Measurements from ENCODE around the gene NLGN4X.
A peak's percentile ranks its signal among the peaks of the same experiment; 100 is the strongest.
"Not testable (repeated sequence)": the region's sequence is repeated elsewhere in the genome, so short reads cannot be mapped to it uniquely, and the experiment has no call there.

The NLGN4X gene

GRCh38 chrX:6004529-6004928 lies 224.1 kb downstream of the NLGN4X start:
- peak; percentile 1 for DNase-seq

DNA sequence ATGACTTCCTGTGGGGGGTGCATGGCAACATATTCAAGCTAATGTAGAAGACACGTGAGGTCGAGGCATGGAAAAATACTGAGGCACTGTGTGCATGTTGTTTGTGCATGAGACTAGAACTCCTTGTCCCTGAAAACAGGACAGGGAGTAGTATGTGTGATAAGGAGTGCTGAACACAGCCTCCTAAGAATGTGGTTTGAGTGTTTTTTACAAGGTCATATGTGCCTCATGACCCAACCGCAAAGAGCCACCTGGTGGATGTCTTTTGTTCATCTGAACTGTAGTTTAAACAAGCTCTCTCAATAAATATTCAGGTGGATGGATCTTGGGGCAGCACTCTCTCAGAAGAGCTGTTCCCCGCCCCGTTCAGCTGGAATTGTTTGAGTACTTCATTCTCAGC lies 226.6 kb downstream of the NLGN4X start:
- no peak for DNase-seq

GRCh38 chrX:5998901-5999300 lies 229.8 kb downstream of the NLGN4X start:
- no peak for DNase-seq

GRCh38 chrX:5998456-5998855 lies 230.2 kb downstream of the NLGN4X start:
- no peak for DNase-seq

DNA sequence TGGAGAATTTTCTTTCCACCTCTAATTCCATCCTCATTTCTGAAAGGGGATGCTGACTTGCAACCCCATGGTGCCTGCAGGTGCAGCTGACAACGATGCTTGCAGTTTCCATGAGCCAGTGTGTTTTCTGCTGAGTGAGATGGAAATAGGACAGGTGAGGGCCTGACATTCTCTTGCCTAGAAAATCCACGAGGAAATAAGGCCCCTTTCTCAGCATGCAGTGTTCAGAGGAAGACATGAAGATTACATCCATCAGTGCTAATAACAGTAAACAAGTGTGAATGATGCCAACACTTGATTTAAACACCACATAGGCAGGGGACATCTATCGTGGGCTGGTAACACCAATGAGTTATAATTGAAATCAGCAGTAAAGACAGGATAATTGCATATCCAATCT lies 237.3 kb downstream of the NLGN4X start:
- no peak for DNase-seq

- DNase-seq: no peak
Measured at GRCh38 chrX:5979338-5979737, 249.3 kb downstream of the NLGN4X start.

GRCh38 chrX:5976332-5976731 lies 252.3 kb downstream of the NLGN4X start:
- DNase-seq: no peak

GRCh38 chrX:5971300-5971699 lies 257.4 kb downstream of the NLGN4X start:
- DNase-seq: no peak

DNA sequence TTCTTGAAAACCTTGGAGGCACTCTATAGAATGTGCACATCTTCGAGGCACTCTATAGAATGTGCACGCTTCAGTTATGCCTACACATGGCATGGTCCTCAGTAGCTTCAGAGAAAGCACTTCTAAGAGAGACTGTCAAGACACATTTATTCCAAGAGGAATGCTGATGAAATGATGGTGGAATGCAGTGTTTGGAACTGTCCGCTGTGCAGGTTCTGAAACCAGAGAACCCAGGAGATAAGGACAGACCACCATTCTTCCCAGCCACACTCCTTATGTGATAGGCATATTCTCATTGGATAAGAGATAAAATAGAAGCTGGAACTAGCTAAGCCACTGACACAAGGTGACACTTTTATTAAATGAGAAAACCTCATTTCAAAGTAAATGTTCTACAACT lies 263.3 kb downstream of the NLGN4X start:
- DNase-seq: no peak

- no peak for DNase-seq
Measured at GRCh38 chrX:5959286-5959685, 269.4 kb downstream of the NLGN4X start.

DNA sequence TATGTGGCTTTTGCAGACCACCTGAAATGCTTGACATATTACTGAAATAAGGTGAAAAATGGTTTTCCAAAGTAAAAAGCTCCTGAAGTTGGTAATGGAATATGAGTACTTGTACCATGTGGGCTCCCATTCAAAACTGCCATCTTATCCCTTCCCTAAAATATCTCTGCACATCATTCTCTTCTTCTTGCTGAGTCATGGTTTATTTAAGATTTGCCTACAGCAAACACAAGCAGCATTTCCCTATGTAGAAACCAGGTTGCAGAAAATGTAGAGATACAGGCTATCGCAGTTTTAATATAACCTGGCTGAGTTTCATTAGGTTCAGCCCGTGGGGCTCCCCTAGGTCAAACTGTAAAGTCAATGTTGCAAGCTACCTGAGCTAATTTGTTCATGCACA lies 270.1 kb downstream of the NLGN4X start:
- no peak for DNase-seq

GRCh38 chrX:5957506-5957905 lies 271.2 kb downstream of the NLGN4X start:
- DNase-seq: peak; percentile 1

DNA sequence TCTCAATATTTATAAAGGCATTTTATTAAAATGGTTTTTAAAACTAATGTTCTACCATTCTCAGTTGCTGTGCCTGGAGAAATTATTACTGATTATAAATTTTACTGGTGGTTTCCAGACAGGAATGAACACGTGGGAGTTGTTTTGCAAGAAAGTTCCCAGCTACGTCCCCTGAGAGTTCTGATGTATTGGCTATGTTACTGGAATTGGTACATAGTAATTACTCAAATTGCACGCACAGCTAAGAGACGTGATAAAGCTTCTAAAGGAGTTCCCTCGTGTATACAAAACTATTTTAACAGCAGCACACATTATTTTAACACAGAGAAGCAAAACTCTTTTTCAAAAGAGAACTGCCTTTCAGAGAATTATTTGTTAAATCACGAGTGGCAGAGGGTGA lies 292.2 kb downstream of the NLGN4X start:
- no peak for DNase-seq

- no peak for DNase-seq
Measured at GRCh38 chrX:5928224-5928623, 300.4 kb downstream of the NLGN4X start.

- DNase-seq: no peak
Measured at GRCh38 chrX:5916945-5917344, 311.7 kb downstream of the NLGN4X start.

DNA sequence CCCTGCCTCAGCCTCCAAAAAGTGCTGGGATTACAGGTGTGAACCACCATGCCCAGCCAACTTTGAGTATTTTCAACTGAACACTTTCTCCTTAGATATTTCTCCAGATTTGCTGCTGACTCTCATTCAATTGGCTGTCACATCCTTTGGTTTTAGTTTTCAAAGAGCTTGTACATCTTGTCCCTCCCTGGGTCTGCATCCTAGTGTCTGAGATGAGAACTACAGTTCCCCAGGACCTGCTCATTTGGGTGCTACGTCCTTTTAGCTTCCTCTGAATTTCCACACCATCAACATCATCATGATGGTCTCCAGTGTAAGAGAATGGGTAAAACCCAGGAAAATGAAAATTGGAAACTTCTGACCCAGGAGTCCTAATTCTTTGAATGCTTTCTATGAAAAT lies 312.9 kb downstream of the NLGN4X start:
- no peak for DNase-seq

DNA sequence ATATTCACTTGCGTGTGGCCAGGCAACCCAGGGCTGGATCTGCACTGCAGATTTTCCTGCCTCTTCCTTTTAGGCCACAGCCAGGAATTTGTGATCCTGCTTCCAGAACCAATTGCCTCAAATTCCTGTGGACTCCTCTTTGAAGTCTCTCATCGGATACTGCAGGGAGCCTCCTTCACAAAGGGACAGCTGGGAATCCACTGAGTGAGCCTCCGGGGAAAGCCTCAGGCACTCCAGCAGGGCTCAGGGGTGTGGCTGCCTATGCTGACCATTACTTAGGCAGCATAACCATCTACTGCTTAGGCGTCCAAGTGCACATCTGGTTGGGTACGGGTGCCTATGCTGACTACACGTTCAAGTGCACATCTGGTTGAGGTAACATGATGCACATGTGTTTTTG lies 321.5 kb downstream of the NLGN4X start:
- DNase-seq: no peak

GRCh38 chrX:5903586-5904190 lies 325.0 kb downstream of the NLGN4X start:
- DNase-seq: not testable (repeated sequence)

GRCh38 chrX:5898463-5898862 lies 330.2 kb downstream of the NLGN4X start:
- DNase-seq: no peak

- no peak for DNase-seq
Measured at GRCh38 chrX:5891378-5891777, 337.3 kb downstream of the NLGN4X start.

DNA sequence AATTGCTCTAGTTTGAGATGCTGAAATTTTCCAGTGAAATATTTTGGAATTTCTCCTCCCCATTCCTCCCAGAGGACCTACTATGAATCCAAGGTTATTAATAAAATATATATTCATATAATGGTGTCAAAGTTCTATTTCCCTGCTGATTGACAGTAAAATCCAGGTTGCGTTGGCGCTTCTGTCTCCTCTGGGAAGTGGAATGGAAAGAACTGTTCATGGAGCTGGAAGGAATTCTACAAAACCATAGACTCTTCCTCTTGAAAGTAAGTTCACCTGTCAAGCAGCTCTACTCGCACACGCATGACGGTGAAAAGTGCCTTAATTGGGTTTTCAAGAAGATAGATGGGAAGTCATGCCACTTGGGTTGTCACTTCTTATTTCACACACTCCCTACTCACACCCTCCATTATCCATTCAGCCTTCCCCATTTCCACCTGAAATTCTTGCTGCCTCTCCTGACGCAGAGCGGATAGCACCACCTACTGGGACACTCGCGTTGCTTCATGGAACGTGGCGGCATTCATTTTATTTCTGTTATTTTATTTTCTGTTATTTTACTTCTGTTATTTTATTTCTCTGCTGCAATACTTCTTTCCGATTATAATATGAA lies 351.6 kb downstream of the NLGN4X start:
- peak; percentile 2 for DNase-seq

GRCh38 chrX:5870238-5870637 lies 358.4 kb downstream of the NLGN4X start:
- DNase-seq: no peak

DNA sequence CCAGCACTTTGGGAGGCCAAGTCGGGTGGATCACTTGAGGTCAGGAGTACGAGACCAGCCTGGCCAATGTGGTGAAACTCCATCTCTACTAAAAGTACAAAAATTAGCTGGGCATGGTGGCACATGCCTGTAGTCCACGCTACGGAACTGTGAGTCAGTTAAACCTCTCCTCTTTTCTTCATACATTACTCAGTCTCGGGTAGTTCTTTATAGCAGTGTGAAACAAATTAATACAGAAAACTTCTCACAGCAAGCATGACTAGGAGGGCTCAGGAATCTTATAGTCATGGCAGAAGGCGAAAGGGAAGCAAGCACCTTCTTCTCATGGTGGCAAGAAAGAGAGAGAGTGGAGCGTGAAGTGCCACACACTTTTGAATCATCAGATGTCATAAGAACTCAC lies 358.9 kb downstream of the NLGN4X start:
- DNase-seq: no peak

- DNase-seq: no peak
Measured at GRCh38 chrX:5867778-5868177, 360.9 kb downstream of the NLGN4X start.

- DNase-seq: no peak
Measured at GRCh38 chrX:5857232-5857631, 371.4 kb downstream of the NLGN4X start.

Measured in fibroblast of skin of back (primary cell).